Measurements from ENCODE around the gene TIE1. TPM values are rescaled to one million over a fixed set of nuclear protein-coding genes. Genes with fewer than 3 reads are reported as not detected.

TIE1 gene
- polyA plus RNA-seq, 1 experiment = not detected

- no peaks in the 10 kb centered on the region for H3K27me3 ChIP-seq (ENCODE audit: control insufficient read depth, insufficient read depth, low read length)
- no peaks in the 10 kb centered on the region for H3K36me3 ChIP-seq (ENCODE audit: control insufficient read depth, insufficient read depth, low read length)
- H3K4me3 ChIP-seq (ENCODE audit: low read depth, low read length) = no peak overlapping the region
- no peak for TF ChIP-seq CTCF (IDR thresholded peaks at IDR 0.05; ENCODE audit: insufficient read depth, low read depth, low read length)
- ChIA-PET CTCF (no interaction called here), POLR2A (no interaction called here)
- DNase-seq (ENCODE audit: low read depth) = no peak
Observed at GRCh38 chr1:43331688-43332087, 30.9 kb downstream of the TIE1 start.

- H3K27me3 ChIP-seq (ENCODE audit: control insufficient read depth, insufficient read depth, low read length) = peaks cover 4% of the 10 kb centered on the region; the same call in 1 of the 2 replicates
- no peaks in the 10 kb centered on the region for H3K36me3 ChIP-seq (ENCODE audit: control insufficient read depth, insufficient read depth, low read length)
- ChIA-PET CTCF (no interaction called here), POLR2A (no interaction called here)
- DNase-seq (ENCODE audit: low read depth) = no peak
- no peak for TF ChIP-seq CTCF (IDR thresholded peaks at IDR 0.05; ENCODE audit: insufficient read depth, low read depth, low read length)
- no peak overlapping the region for H3K4me3 ChIP-seq (ENCODE audit: low read depth, low read length)
Observed at GRCh38 chr1:43334453-43335205, 33.8 kb downstream of the TIE1 start.

GRCh38 chr1:43337588-43337987, 36.8 kb downstream of the TIE1 start, which contains the start of gene MPL:
Gene MPL (plus strand): TSS chr1:43337818. CDS start chr1:43337849, 31 bp downstream.
- no peak for DNase-seq (ENCODE audit: low read depth)
- CTCF ChIA-PET = no interaction called here
- H3K27me3 ChIP-seq (ENCODE audit: control insufficient read depth, insufficient read depth, low read length) = peaks cover 10% of the 10 kb centered on the region; the same call in 1 of the 2 replicates
- POLR2A ChIA-PET = no interaction called here
- H3K36me3 ChIP-seq (ENCODE audit: control insufficient read depth, insufficient read depth, low read length) = no peaks in the 10 kb centered on the region
- no peak within 1 kb of the TSS for H3K4me3 ChIP-seq (ENCODE audit: low read depth, low read length)
- TF ChIP-seq CTCF (IDR thresholded peaks at IDR 0.05; ENCODE audit: insufficient read depth, low read depth, low read length) = no peak

- POLR2A ChIA-PET = no interaction called here
- CTCF ChIA-PET = interaction anchor here (0.6 kb wide), 1 partner anchor 974 kb away, joined by 4 read pairs; no protein-coding TSS in a partner anchor
- TF ChIP-seq CTCF (IDR thresholded peaks at IDR 0.05; ENCODE audit: insufficient read depth, low read depth, low read length) = no peak
- DNase-seq (ENCODE audit: low read depth) = no peak
- Histone ChIP-seq H3K36me3 (ENCODE audit: control insufficient read depth, insufficient read depth, low read length) (no peaks in the 10 kb centered on the region), H3K27me3 (ENCODE audit: control insufficient read depth, insufficient read depth, low read length) (peaks cover 10% of the 10 kb centered on the region; the same call in 1 of the 2 replicates), H3K4me3 (ENCODE audit: low read depth, low read length) (no peak overlapping the region)
Observed at GRCh38 chr1:43338001-43338400, 37.2 kb downstream of the TIE1 start.

GRCh38 chr1:43339584-43340232, 38.9 kb downstream of the TIE1 start:
- H3K36me3 ChIP-seq (ENCODE audit: control insufficient read depth, insufficient read depth, low read length) = no peaks in the 10 kb centered on the region
- ChIA-PET POLR2A (no interaction called here), CTCF (interaction anchor here (1.1 kb wide), 1 partner anchor 9 kb away, joined by 3 read pairs; no protein-coding TSS in a partner anchor)
- no peak for DNase-seq (ENCODE audit: low read depth)
- TF ChIP-seq CTCF (IDR thresholded peaks at IDR 0.05; ENCODE audit: insufficient read depth, low read depth, low read length) = no peak
- no peak overlapping the region for H3K4me3 ChIP-seq (ENCODE audit: low read depth, low read length)
- peaks cover 10% of the 10 kb centered on the region; the same call in 1 of the 2 replicates for H3K27me3 ChIP-seq (ENCODE audit: control insufficient read depth, insufficient read depth, low read length)

Measured in BJ (cell line).